ENCODE data around the gene CALR3. TPM values are rescaled to one million over a fixed set of nuclear protein-coding genes. Genes with fewer than 3 reads are reported as not detected.

The CALR3 gene
- total and polyA plus RNA-seq, 2 experiments from 2014 or later, result not detected

DNA sequence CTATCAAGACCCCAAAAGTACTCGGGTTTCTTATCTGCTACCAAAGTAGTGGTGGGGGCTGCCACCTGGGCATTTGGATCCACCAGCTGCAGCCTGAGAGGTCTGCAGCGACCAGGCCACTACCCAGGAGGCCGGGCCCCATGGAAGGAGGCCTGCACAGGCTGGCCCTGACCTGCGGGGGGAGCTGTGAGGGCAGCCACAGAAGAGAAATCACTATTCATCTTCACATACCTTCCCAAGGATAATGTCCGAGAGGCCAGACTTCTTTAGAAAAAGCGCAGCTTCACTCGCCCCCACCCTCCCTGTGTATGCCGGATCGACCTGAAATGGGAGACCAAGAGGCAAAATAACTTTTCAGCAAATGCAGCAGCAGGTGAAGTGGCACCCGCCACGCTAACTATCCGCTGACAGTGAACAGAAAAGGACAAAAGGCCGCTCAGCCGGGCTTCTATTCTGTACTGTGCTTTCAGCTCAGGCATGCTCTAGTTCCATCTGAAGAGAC lies 54.3 kb downstream of the CALR3 start:
- H3K27ac ChIP-seq, result peak overlapping the region; percentile 84

DNA sequence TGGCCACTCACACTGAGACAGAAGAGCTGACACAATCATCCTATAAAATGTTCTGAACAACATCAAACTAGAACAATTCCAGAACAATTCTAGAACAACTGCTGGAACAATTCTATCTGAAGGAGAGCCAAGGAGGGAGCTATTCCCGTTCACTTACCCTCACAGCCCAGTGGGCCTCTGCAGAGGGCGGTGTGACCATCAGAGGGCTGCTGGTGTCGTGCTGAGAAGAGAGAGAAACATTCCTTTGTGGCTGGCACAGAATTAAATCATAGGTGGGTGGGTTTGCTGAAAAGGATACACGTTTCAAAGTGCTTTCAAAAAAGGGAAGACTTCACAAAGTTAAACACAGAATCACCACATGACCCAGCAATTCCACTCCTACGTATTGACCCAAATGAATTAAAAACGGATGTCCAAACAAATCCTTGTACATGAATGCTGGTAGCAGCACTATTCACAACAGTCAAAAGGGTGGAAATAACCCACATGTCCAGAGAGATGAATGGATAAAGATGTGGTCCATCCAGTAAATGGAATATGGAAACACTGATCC lies 59.1 kb downstream of the CALR3 start:
- DNase-seq (ENCODE audit: low read depth in 1 of 2, low spot score in 1 of 2), result no peak
- TF ChIP-seq, protein P1, sequence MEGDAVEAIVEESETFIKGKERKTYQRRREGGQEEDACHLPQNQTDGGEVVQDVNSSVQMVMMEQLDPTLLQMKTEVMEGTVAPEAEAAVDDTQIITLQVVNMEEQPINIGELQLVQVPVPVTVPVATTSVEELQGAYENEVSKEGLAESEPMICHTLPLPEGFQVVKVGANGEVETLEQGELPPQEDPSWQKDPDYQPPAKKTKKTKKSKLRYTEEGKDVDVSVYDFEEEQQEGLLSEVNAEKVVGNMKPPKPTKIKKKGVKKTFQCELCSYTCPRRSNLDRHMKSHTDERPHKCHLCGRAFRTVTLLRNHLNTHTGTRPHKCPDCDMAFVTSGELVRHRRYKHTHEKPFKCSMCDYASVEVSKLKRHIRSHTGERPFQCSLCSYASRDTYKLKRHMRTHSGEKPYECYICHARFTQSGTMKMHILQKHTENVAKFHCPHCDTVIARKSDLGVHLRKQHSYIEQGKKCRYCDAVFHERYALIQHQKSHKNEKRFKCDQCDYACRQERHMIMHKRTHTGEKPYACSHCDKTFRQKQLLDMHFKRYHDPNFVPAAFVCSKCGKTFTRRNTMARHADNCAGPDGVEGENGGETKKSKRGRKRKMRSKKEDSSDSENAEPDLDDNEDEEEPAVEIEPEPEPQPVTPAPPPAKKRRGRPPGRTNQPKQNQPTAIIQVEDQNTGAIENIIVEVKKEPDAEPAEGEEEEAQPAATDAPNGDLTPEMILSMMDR (IDR thresholded peaks at IDR 0.05; ENCODE audit: low read depth, low read length), result no peak
- Histone ChIP-seq H3K4me1 (ENCODE audit: low read depth) (peaks cover 41% of the 10 kb centered on the region), H3K27ac (peak overlapping the region; percentile 87), H3K36me3 (peaks cover 5% of the 10 kb centered on the region), H3K4me3 (no peak overlapping the region), H3K9me3 (ENCODE audit: low read depth) (no peaks in the 10 kb centered on the region), H3K27me3 (no peaks in the 10 kb centered on the region)

More for the DNA sequence above, 54.3 kb downstream of the CALR3 start:
- peaks cover 46% of the 10 kb centered on the region for H3K4me1 ChIP-seq (ENCODE audit: low read depth)
- DNase-seq (ENCODE audit: low read depth in 1 of 2, low spot score in 1 of 2), result peak in 1 of 2 donors; percentile 65
- no peaks in the 10 kb centered on the region for H3K9me3 ChIP-seq (ENCODE audit: low read depth)
- H3K27me3 ChIP-seq, result no peaks in the 10 kb centered on the region
- H3K4me3 ChIP-seq, result no peak overlapping the region
- H3K36me3 ChIP-seq, result no peaks in the 10 kb centered on the region
- TF ChIP-seq, protein P1 (IDR thresholded peaks at IDR 0.05; ENCODE audit: low read depth, low read length), result peak; percentile 45

DNA sequence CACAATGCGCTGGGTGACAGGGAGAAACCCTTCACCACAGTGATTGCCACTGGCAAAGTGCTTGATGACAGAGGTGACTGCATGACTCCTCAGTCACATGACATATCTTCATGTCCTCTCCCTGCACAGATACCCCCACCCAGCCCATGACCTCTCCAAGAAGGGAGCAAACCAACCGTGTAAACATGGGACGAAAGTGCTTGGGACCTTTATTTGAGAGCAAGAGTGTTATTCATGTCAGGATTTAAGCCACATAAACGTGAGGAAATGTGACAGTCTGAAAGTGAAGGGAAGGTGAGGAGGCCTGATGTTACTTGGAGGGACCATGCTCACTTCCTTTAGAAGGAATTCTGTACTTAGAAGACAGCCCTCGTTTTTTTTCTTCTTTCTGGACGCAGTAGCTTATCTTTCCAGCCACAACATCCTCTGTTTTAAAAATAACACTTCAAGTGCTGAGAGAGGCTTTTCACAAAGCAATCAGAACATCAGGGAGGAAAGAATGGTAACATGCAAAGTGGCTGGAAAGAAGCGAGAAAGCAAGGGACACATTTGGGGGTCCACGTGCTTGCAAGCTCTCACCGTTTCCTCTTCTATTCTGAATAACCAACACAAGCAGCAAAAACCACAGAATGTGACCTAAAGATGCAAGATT lies 59.8 kb downstream of the CALR3 start:
- Histone ChIP-seq H3K4me1 (ENCODE audit: low read depth) (peaks cover 37% of the 10 kb centered on the region), H3K4me3 (no peak overlapping the region), H3K9me3 (ENCODE audit: low read depth) (no peaks in the 10 kb centered on the region), H3K36me3 (peaks cover 11% of the 10 kb centered on the region), H3K27me3 (no peaks in the 10 kb centered on the region), H3K27ac (peak overlapping the region; percentile 87)
- DNase-seq (ENCODE audit: low read depth in 1 of 2, low spot score in 1 of 2), result peak; percentile 58 to 70
- TF ChIP-seq, protein P1 (IDR thresholded peaks at IDR 0.05; ENCODE audit: low read depth, low read length), result no peak

DNA sequence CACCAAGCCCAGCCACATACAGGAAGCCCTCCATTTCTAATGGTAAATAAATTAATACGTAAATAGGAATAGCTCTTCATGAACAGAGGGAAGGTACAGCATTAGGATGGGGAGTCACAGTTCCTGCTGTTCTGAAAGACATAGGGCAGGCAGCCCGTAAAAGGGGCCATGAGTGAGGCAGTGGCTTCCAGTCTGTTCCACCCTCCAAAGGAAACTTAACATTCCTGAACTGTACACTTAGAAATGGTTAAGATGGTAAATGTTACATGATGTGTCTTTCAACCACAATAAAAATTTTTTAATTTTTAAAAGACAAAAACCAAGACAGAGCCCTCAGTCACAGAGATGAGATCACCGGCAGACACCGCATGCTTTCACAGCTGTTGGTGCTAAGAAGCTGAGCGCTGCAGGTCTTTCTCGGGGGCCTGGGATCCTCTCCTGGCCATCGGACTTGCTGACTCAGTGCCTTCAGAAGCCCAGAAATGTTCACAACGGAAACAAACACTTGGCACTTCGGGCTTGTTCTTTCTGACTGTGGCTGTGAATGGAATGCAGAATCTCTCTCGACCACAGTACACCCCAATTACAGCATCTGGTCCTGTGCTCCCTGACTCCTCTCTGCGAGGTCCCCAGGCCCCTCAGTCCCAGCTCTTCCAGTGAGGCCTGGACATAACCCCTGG lies 60.6 kb downstream of the CALR3 start:
- Histone ChIP-seq H3K4me1 (ENCODE audit: low read depth) (peaks cover 37% of the 10 kb centered on the region), H3K27ac (peak overlapping the region; percentile 87), H3K9me3 (ENCODE audit: low read depth) (no peaks in the 10 kb centered on the region), H3K36me3 (peaks cover 16% of the 10 kb centered on the region), H3K4me3 (no peak overlapping the region), H3K27me3 (no peaks in the 10 kb centered on the region)
- TF ChIP-seq, protein P1 (IDR thresholded peaks at IDR 0.05; ENCODE audit: low read depth, low read length), result no peak
- DNase-seq (ENCODE audit: low read depth in 1 of 2, low spot score in 1 of 2), result peak; percentile 56 to 96

DNA sequence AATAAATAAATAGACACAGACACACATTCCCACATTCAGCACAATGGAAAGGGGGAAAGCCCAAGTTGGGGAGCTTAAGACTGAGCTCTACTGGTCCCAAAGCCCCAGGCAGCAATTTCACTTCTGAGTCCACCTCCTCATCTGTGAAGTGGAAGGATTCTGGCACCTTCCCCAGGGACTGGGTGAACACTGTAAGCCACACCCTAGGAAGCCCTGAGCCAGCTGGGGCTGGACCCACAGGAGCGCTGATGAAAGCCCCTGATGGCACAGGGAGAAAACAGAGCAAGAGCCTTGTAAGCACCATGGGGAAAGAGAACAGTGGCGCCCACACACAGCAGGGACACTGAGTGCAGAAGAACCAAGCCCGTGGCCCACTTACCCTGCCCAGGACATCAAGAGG lies 62.0 kb downstream of the CALR3 start:
- Histone ChIP-seq H3K27ac (peak overlapping the region; percentile 87), H3K9me3 (ENCODE audit: low read depth) (no peaks in the 10 kb centered on the region), H3K4me1 (ENCODE audit: low read depth) (peaks cover 37% of the 10 kb centered on the region), H3K36me3 (peaks cover 17% of the 10 kb centered on the region), H3K4me3 (no peak overlapping the region), H3K27me3 (no peaks in the 10 kb centered on the region)
- no peak for DNase-seq (ENCODE audit: low read depth in 1 of 2, low spot score in 1 of 2)
- TF ChIP-seq, protein P1 (IDR thresholded peaks at IDR 0.05; ENCODE audit: low read depth, low read length), result no peak
